Activated T-cell treated with anti-CD3 and anti-CD28 coated beads for 24 hours (primary cell): ENCODE results near the gene CANX.
"Not testable (repeated sequence)": the region's sequence is repeated elsewhere in the genome, so short reads cannot be mapped to it uniquely, and the experiment has no call there.

Experiments used
- DNase-seq: peaks from one replicate; pipeline ENCODE4 v3.0.0-alpha.2; 2020; ENCODE audit warnings: low read depth

CANX gene

DNA sequence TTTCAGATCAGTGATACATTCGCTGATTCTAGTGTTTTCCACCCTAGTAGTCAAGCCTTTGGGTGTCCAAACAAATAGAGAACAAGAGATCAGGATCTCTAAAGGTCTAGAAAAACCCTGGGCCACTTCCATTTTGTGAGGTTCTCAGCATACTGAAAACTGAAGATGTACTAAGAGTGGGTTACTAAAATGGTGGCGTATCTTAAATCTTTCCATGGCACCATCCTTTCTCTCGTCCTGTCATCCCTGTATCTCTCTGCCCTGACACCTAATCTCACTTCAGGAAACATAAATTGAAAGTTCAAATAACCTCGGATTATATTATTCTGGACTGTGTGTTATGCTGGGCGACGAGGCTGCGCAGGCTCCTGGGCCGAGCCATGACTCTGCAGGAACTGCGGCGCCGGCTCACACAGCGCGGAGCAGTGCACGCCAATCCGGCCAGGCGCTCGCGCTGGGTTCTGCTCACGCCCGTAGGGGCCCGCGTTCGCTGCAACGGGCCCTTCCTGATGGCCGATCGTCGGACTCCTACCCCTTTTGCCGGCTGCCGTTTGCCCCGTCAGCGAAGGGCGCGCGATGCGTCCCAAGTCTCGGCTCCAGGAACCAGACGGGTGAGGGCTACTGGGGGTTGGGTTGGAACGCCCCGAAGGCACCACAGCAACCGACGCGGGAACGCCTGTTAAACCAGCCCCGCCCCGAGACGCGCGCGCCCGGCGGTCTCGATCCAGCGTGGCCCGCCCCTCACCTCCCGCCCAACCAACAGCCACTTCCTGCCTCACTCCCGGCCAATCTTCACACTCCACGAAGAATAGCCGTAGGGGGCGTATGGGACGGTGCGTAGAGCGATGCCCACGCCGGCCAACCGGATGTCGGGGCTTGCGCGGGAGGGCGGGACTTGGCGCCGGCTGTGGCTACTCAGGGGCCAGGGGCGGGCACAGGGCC is 503 bp upstream of the CANX start:
- DNase-seq: peak; percentile 99

DNA sequence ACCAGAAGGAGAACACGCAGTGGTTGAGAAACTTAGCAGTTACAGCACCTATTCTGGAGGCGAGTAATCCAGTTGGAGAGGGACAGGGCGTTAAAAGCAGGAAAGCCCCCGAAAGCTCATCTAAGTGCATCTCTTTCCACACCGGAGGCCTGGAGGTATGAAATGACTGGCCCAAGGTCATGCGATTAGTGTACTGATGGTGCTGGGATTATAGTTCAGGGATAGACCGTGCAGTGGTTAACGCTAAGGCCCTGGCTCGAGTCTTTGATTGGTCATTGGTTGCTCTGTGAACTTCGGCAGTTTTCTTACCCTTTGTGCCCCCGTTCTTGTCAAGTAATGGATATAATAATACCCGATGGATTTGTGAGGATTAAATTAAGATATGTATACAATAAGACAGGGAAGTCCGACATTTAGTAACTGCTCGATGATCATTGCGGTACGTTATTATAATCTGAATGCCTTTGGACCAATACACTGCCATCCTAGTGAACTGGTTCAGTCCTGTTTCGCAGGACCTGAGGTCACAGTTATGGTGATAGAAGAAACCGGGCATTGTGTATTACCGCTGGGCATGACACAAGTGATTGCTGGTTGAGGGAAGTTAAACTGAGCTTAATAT is 960 bp downstream of the CANX start:
- DNase-seq: peak; percentile 37

DNA sequence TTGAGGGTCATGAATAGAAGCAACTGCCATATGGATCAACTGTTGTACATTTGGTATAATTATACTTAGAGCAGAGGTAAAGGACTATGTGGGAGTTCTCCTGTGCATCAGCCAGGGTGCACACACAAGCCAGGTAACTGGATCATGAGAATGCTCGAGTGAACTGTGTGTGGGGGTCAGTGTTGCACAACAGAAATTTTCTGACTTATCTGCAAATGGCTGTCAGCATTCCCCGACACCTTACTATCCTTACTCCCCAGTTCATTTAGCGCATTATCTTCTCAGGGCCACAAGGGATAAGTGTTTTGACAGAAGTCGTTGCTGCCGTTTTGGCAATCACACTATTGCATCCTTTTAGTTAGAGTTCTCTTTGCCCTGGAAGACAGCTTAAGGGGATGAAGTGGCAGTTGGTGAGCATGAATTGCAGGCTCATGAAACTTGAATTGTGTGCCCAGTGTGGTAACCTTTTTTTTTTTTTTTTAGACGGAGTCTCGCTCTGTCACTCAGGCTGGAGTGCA is 1.7 kb downstream of the CANX start:
- no peak for DNase-seq

GRCh38 chr5:179716286-179716685 is 17.5 kb downstream of the CANX start:
- DNase-seq: no peak

DNA sequence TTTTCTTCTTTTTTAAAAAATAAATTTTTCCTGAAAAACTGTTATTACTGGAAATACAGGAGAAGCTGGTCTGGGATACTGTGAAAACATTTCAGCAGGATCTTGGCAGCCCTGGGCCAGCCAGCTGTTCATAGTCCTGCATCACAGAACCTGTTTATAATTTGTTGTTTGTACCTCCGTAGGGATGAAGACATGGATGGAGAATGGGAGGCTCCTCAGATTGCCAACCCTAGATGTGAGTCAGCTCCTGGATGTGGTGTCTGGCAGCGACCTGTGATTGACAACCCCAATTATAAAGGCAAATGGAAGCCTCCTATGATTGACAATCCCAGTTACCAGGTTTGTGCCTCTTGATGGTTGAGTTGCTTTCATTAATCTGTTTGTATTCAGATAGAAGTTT is 21.5 kb downstream of the CANX start:
- no peak for DNase-seq

GRCh38 chr5:179724163-179724562 is 25.4 kb downstream of the CANX start:
- no peak for DNase-seq

- no peak for DNase-seq
Observed at GRCh38 chr5:179727106-179727505, 28.3 kb downstream of the CANX start.

DNA sequence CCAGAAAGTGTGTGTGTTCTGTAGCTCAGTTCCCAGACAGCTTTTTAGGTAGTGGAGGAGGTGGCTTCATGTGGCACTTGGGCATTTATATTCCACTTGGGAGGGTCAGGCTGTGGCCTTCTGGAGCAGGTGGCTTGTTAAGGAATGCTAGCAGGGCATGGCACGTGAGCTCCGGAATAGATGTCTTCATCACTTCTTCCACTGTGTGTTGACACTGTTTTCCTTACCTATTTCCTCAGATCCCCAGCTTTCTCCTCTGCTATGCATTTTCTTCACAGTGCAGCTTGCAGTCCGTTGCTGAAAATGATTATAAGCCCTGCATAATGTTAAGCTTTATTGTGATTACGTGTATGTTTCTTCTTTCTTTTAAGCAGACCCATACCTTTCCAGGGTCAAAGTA is 30.5 kb downstream of the CANX start:
- no peak for DNase-seq

DNA sequence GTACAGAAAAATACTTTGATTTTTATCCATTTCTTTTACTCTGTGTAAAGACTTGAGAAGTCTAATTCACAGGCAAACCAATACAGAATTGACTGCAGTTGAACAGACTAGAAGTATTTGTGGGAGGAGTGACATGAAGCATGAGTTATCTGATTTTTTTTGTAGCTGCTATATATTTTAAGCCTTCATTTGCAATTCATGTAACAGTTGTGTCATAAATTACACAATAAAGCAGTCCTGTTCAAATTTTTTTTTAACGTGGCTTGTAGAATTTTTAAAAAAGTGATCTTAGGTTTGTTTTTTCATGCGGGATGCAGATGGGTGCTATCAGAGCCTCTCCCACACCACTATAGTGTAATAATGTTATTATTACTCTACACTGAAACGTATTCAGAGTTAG is 31.0 kb downstream of the CANX start:
- DNase-seq: no peak

- DNase-seq: no peak
Observed at GRCh38 chr5:179730356-179730755, 31.6 kb downstream of the CANX start.

DNA sequence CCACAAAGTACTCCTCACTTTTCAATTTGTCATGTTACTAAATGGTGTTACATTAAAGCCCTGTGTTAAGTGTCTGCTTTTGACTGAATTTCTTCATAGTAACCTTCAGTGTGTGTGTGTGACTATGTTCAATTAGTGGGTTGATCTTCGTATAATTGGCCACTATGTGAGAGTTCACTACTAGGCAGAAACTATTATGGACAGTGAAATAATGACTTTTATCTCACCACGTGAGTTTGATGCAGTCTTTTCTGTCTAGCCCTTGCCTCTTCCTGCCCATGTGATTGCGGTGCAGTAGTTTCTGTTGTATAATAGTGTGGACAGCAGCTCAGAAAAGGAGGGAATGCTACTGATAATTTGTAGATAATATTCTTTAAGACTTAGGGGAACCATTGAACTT is 32.1 kb downstream of the CANX start:
- no peak for DNase-seq

DNA sequence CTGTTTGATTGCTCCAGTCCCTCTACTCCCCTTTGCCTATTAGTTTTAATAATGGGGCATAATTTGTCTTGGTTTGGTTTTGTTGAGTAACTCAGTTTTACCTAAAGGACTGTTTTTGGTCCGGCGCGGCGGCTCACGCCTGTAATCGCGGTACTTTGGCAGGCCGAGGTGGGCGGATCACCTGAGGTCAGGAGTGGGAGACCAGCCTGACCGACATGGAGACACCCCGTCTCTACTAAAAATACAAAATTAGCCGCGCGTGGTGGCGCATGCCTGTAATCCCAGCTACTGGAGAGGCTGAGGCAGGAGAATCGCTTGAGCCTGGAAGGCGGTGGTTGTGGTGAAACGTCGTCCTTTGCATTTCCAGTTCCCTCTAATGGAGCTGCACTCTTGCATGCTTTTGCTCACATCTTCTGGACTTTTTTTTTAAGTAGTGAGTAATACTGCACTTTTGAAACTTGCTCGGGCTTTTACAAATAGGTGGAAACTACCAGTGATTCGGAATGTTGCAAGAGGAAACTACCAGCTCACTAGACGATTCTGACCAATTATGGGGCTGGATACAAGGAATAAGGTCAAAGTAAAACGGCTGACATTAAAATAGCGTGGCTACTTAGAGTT is 33.1 kb downstream of the CANX start:
- no peak for DNase-seq

DNA sequence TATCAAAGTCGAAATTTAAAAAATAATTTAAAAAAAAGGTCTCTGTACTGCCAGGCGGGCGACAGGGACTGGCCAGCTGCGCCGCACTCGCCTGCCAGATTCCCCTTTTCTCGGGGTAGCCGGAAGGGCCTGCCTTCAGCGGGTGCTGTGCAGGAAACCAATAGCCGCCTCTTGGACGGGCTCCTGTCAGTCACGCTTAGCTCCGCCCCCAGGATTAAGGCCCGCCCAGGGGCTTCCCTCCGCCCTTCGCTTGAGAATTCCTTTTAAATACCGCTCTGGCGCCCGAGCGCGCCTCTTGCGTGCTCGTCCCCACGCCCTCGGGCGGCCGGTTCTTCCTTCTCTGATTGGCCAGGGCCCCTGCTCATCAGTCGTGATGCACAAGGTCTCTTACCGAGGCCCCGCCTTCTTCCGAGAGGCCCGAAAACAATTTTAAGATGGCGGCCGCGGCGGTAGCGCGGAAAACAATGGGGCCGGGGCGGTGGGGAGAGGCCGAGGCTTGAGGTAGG is 33.7 kb downstream of the CANX start, which contains the start of gene MAML1:
Gene MAML1, plus strand, starts transcription at position 411 of the 506 bp plus-strand sequence. CDS start 291 bp downstream, outside the sequence.
- peak; percentile 98 for DNase-seq

DNA sequence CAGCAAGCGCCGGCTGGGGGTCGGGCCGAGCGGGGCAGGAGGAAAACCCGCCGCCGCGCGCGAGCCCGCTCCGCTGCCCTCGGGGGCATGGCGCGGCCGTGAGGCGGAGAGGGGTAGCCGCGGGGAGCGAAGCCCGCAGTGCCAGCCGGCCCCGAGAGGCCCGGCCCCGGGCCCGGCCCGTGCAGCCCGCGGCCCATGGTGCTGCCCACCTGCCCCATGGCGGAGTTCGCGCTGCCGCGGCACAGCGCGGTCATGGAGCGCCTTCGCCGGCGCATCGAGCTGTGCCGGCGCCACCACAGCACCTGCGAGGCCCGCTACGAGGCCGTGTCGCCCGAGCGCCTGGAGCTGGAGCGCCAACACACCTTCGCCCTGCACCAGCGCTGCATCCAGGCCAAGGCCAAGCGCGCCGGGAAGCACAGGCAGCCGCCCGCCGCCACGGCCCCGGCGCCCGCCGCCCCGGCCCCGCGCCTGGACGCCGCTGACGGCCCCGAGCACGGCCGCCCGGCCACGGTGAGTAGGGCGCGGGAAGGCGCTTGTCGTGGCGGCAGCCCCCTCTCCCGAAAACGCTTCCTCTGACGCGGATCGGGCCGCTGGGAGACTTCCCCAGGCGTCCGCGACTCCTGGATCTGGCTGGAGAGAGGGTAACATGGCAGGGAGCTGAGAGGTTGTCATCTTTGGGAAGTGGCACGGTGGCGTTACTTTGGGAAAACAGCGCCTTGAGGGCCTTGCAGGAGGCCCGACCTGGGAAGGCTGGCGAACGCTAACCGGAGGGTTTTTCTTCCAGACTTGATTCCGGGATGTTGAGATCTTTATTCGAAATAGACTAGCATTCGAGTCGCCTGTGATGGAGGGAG is 34.4 kb downstream of the CANX start:
- DNase-seq: peak; percentile 7

- no peak for DNase-seq
Observed at GRCh38 chr5:179733772-179734126, 35.0 kb downstream of the CANX start.

- no peak for DNase-seq
Observed at GRCh38 chr5:179734536-179735164, 35.9 kb downstream of the CANX start.

DNA sequence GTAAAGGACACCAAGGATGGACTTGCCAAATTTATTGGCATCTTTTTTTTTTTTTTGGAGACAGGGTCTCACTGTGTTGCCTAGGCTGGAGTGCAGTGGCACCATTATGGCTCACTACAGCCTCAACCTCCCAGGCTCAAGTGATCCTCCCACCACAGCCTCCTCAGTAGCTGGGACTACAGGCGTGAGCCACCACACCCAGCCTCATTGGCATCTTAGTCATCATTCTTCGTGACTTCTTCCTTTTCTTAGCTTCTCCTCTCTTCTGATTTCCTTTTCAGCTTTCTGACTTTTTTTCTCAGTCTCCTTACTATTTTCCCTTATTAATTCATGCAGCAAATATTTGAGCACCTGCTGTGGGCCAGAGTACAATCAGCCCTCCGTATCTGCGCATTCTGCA is 40.0 kb downstream of the CANX start:
- DNase-seq: no peak

DNA sequence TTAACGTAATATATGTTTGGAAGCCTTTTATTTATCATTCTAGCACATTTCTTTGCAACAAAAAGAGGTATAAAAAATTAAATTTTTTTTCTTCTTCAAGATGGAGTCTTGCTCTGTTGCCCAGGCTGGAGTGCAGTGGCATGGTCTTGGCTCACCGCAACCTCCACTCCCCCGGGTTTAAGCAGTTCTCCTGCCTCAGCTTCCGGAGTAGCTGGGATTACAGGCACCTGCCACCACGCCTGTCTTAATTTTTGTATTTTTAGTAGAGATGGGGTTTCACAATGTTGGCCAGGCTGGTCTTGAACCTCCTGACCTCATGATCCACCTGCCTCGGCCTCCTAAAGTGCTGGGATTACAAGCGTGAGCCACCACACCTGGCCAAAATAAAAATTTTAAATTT is 45.3 kb downstream of the CANX start:
- DNase-seq: not testable (repeated sequence)

DNA sequence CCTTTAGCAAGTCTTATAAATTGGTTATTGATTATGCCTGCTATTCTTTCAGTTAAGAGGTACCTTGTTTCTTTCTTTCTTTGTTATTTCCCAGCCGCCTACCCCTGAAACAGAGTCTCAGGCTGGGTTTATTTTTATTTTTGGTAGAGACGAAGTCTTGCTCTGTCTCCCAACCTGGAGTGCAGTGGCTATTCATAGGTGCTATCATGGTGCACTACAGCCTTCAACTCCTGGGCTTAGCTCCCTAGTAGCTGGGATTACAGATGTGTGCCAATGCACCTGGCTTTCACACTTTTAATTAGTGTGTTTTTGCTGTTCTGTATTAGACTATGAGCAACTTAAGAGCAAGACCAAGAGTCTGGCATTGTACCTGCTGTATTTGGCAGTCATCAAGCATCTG is 48.1 kb downstream of the CANX start:
- DNase-seq: no peak

DNA sequence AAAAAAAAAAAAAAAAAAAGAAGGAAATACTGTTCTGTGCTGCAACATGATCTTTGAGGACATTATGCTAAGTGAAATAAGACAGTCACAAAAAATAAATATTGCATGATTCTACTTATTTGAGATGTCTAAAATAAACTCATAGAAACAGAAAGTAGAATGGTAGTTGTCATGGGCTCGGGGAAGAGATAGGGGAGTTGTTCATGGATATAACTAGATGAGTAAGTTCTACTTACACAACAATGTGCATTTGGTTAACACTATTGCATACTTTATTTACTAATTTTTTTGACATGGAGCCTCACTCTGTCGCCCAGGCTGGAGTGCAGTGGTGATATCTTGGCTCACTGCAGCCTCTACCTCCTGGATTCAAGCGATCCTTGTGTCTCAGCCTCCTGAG is 49.0 kb downstream of the CANX start:
- DNase-seq: no peak

DNA sequence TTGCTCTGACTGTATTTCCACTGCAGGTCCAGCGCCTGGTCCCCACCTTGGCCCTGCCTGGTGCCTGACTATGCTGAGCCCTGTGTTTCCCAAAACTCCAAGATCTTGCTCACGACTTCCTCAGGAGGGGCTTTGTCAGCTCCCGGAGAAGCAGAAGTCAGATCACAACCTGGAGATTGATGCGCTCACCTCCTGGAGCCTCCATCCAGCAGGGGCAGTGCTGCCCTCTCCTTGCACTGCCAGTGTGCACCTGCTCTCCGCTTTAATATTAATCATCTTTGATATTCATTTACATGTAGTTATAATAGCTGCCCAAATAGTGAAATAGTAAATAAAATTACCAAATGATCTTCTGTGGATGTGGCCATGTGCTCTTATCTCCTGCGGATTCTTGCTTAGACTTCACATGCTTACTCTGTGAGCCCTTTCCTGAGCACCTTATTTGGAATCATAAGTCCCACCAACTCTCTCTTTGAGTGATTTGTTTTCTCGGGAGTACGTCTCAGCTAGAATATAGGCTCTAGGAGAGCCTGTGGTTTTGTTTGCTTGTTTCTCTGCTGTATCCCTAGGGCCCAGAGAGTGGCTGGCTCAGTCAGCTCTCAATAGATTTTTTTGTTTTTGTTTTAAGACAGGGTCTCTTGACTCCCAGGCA is 51.2 kb downstream of the CANX start:
- DNase-seq: no peak
